H1 (cell line): ENCODE measurements around the gene WIPF1. TPM values are rescaled to one million over a fixed set of nuclear protein-coding genes. Genes with fewer than 3 reads are reported as not detected.

Experiments
- CBX5 ChIP-seq: fragments of 300-800, 300-1000 bp; sonication (generic); IDR thresholded peaks from 2 replicates; pipeline ENCODE4 v1.7.1; 2016; ENCODE audit warnings: antibody characterized with exemption, low read length, low read depth
- TAF1 ChIP-seq: IDR thresholded peaks from 2 replicates; pipeline ENCODE4 v1.6.1; 2011; ENCODE audit warnings: mild to moderate bottlenecking, low read depth, low read length
- TBP ChIP-seq: IDR thresholded peaks from 2 replicates; pipeline ENCODE4 v1.6.1; 2011; ENCODE audit warnings: low read depth, low read length, improper control_type of control experiment
- polyA plus RNA-seq, 7 experiments: library from polyadenylated mRNA; depleted of rRNA in 3 of 7; stranded (reverse) in 5 of 7; unstranded in 2 of 7; fragments of >200 nt in 5 of 7; fragments of 200-250 nt in 2 of 7; gene quantifications; 1 replicate in 5 of 7; 2 replicates in 1 of 7; 4 replicates in 1 of 7; pipeline versions ENCODE4 v1.2.1 to v1.2.3, GENCODE V29; 2011 to 2013; ENCODE audit warnings: missing spikeins in 2 of 7, mixed read lengths in 2 of 7
- total RNA-seq: library from RNA; stranded (reverse); fragmentation: NEBNext Ultra II Directional; extraction: Animal tissue kit (Norgen Biotek cat#: 25700); gene quantifications from 2 replicates; pipeline ENCODE4 v1.2.1, GENCODE V29; 2021

WIPF1 gene
- total and polyA plus RNA-seq, 2 of the 8 experiments (the other 6 are each of a cell fraction or from before 2014, with no cell fraction given), result 4.7 to 5.2 TPM

DNA sequence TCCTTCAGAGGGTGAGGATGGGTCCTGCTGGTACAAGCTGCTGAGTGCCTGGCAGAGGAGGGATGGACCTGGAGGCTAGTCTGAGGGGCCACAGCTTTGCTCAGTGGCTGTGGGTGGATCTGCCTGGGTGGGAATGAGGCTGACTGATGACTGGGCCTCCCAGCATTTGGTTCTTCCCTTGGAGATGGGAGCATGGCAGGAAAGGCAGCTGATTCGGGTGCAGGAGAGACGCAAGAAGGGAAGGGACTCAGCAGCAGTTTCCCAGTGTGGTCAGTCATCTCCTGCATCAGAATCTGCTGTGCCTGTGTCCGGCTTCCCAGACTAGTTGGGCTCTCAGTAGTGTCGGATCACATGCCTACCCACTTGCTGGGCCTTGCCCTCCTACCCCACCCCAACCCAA, 7.3 kb downstream of the WIPF1 start (continued):
- TF ChIP-seq CBX5, result no peak
- no peak for TF ChIP-seq TBP
- TF ChIP-seq TAF1, result no peak
- TF ChIP-seq, all 59 proteins: peak for 0
